Spleen (tissue), 7 donors: ENCODE data around the gene DOCK10.

Experiments used
- POLR2A ChIP-seq, 3 donors: fragments of 450-650 bp; IDR thresholded peaks; one replicate each; pipeline ENCODE4 v1.5.1; 2017; ENCODE audit warnings: antibody characterized with exemption in 3 of 3, mild to moderate bottlenecking in 1 of 3
- POLR2AphosphoS5 ChIP-seq, 3 donors: sonication (generic); formaldehyde crosslinking; IDR thresholded peaks; one replicate each; pipeline ENCODE4 v1.5.1; 2017; ENCODE audit warnings: antibody characterized with exemption in 3 of 3
- TF ChIP-seq, protein P1 (sequence below), 11 experiments: fragments of 200-600 bp in 7 of 11; fragments of 450-650 bp in 4 of 11; sonication (generic) in 4 of 11; IDR thresholded peaks in 8 of 11; conservative IDR thresholded peaks in 3 of 11; 1 replicate in 7 of 11; 2 replicates in 4 of 11; pipeline versions ENCODE4 v1.4.0 to v1.8.0; 2016 to 2021; ENCODE audit warnings: antibody characterized with exemption in 11 of 11, inconsistent platforms in 4 of 11, mild to moderate bottlenecking in 1 of 11
- donor health status: DM: no; HTN: no; CAD: no; lungs with moderate emphysema.
- donor health status: DM: no; HTN: no; CAD: no.
- donor health status: DM: no; HTN: no; CAD: no.

DNA sequence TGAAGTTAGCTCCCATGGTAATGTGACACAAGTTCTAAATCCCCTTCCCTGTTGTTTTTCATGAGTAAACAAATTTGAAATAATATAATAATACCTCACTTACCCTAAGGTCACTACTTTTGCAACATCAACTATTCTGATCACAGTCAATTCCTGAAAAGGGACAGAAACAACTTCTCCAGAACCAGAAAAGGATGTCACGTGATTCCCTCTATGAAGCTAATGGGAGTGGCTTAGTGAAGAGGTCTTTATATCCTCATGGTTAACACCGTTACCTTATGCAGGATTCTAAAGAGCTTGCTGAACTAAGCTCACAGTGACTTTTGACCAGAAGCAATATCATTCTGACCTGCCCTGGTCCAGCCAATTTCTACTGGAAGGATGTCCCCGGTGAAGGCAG lies 51.6 kb downstream of the DOCK10 start:
- TF ChIP-seq POLR2AphosphoS5 (IDR thresholded peaks at IDR 0.05), result no peak
- TF ChIP-seq, protein P1, sequence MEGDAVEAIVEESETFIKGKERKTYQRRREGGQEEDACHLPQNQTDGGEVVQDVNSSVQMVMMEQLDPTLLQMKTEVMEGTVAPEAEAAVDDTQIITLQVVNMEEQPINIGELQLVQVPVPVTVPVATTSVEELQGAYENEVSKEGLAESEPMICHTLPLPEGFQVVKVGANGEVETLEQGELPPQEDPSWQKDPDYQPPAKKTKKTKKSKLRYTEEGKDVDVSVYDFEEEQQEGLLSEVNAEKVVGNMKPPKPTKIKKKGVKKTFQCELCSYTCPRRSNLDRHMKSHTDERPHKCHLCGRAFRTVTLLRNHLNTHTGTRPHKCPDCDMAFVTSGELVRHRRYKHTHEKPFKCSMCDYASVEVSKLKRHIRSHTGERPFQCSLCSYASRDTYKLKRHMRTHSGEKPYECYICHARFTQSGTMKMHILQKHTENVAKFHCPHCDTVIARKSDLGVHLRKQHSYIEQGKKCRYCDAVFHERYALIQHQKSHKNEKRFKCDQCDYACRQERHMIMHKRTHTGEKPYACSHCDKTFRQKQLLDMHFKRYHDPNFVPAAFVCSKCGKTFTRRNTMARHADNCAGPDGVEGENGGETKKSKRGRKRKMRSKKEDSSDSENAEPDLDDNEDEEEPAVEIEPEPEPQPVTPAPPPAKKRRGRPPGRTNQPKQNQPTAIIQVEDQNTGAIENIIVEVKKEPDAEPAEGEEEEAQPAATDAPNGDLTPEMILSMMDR (IDR thresholded peaks at IDR 0.05 in 8 of 11, conservative IDR thresholded peaks at IDR 0.05 in 3 of 11), result no peak
- no peak for TF ChIP-seq POLR2A (IDR thresholded peaks at IDR 0.05)
